Raji (cell line): ENCODE measurements around the gene AQP2.

ENCODE experiments used
- POLR2A ChIP-seq: IDR thresholded peaks from 2 replicates; pipeline ENCODE4 v1.6.1; 2011; ENCODE audit warnings: low read depth, low read length, control low read depth; ENCODE audit not compliant: insufficient read depth

Gene AQP2

DNA sequence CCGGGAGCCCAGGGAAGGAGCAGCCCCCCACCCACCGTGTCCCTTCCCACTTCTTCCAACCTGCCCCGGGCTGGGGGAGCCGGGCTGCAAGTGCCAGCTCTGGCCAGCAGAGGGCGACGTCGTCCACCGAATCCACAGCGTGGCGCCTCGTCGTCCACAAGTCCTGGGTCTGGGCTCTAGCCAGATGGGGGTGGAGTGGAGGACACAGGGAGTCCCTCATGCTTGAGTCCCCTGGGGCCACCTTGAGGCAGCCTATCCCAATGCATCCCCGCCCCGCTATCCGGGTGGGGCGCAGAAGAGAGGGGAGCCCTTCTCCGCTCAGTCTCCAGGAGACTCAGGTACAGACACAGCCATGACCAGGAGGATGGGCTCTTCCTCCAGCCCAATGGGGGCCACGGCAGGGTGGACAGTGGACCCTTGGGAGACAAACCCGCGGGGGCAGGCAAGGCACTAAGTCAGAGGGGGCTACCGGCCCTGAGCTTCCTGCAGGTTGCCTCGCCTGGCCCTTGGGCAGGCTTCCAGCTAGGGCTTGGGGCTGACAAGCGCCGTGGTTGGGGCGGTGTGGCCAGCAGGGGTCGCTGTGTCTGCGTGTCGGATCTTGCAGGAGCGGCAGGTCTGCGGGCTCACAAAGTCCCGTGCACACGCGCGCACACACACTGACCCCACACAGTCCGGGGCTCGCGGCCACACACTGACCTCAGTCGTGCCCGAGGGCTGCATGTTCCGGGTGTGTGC, 16.7 kb downstream of the AQP2 start:
- TF ChIP-seq POLR2A = no peak

DNA sequence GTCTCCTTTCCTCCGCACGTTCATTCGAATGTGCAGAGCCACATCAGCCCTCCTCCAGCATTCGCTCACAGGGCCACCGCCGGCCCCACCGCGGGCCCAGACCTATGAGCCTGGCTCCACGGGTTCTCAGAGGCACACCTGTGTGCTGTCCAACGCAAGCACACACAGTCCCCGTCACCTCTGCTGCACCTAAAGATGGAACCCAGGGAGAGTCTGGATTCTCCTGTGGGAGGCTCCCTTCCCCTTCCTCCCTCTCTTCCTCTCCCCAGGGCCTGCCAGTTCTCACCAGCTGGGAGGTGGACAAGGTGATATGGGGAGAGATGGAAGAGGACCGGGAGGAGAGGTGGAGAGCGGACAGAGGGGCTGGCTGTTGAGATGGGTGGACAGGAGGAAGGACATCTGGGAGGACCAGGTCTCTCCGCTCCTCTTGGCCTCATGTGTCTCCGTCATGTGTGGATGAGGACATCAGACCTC, 17.3 kb downstream of the AQP2 start:
- no peak for TF ChIP-seq POLR2A

DNA sequence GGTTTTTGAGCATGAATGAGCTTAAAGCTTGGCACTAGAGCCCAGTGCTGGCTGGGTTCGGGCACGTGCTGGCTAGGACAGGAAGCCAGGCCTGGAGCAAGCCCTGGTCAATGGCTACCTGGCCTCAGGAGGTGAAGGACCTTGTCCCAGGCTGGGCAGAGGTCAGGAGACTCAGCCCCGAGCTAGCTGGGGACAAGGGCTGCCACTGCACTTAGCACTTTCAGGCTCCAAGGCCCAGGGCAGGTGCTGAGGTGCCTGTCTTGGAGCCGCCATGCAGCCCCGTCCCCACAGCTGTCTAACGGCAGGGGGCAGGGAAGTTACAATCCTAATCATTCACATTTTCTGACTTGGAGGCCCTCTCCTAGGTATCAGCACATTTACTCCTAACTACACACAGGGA, 17.9 kb downstream of the AQP2 start:
- TF ChIP-seq POLR2A = no peak

DNA sequence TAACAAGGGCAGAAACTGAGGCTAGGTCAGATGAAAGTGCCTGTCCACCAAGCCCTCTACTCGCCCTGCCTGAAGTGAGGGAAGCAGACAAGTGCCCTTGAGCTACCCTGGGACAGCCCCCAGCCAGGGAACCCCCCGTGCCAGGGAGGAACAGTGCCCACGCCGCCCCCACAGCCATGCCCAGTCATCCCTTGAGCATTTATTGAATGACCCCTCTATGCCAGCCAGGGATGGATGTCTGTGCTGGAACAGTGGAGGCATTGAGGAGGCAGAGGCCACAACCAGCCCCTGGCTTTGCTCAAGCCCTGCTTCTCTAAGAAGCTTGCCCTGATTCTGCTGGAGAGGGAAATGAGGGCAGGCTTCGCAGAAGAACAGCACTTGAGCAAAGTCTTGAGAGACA, 18.5 kb downstream of the AQP2 start:
- TF ChIP-seq POLR2A = no peak

DNA sequence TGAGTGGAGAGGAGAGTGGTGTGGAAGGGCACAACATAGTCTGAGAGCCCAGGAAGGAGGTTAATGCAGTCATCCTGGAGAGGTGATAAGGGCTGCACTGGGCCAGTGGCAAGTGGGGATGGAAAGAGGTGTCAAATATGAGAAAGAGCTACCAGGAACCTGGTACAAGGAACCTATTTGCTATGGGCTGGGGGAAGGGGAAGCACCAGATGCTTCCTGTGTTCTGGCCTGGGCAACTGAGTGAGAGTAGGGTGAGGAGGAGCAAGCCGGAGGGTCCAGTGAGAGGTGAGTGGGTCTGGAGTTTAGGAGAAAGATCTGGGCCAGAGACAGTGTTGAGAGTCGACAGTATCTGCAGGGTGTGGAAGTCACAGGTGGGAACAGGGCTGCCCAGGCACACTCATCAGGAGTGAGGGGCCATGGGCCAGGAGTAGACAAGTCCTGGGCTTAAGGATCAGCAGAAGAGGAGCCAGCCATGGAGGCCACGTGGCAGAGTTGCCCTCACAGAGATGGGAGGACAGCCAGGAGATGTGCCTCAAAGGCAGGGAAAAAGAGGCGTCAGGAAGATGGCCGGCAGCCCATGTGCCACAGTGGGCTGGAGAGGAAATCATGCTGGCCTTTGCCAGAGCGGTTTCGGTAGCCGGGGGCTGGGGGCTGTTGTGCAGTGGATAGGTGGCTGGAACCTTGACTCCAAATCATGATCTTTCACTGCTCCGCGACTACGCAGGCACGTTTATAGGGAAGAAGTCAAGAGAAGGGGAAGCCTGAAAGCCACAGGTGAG, 19.3 kb downstream of the AQP2 start:
- no peak for TF ChIP-seq POLR2A

DNA sequence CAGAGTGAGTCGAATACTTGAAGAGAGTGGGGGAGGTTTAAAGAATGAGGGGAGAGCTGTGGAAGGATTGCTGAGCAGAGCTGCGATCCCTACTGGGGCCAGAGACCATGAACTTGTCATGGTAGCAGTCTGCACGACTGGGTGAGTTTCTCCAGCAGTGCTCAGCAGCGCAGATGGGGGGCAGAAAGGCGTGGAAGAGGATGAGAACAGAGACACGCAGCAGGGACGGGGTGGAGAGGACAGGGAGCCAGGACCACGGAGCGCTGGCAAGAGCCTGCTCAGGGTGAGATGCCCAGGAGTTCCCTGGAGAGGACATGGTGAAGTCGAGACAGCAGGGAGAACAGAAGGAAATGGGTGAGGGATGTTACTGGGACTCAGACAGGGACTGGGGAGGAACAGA, 20.1 kb downstream of the AQP2 start:
- no peak for TF ChIP-seq POLR2A

DNA sequence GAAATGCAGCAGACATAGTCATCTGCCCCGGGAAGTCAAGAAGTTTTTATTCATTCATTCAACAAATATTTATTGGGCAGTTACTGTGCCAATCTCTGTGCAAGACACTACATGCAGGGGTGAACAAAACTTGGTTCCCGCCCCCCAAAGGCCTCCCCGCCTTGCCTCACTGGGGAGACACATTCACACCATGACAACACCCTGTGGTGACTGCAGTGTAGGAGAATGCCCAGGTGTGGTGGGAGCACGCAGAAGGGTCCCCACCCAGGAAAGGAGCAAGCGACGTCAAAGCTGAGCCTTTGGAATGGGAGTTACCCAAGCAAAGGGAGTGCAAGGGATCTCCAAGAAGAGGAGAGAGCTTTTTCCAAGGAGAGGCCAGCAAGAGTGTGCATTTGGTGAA, 20.6 kb downstream of the AQP2 start:
- no peak for TF ChIP-seq POLR2A

DNA sequence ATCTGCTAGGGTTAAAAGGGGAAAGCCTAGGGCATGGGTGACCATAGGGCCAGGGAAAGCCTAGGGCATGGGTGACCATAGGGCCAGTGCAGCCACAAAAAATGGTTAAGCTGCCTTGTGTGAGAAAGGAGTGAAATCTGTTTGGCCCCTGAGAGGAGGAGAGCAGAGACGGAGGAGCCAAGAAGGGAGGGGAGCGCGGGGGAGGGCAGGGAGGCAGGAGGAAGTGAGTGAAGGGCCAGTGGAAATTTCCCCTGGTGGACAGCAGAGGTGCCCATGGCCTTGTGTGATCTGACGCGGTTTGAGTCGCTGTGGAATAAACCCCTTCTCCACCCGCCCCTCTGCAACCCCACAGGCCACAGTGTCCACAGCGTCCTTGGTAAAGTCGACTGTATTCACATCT, 21.6 kb downstream of the AQP2 start:
- no peak for TF ChIP-seq POLR2A

DNA sequence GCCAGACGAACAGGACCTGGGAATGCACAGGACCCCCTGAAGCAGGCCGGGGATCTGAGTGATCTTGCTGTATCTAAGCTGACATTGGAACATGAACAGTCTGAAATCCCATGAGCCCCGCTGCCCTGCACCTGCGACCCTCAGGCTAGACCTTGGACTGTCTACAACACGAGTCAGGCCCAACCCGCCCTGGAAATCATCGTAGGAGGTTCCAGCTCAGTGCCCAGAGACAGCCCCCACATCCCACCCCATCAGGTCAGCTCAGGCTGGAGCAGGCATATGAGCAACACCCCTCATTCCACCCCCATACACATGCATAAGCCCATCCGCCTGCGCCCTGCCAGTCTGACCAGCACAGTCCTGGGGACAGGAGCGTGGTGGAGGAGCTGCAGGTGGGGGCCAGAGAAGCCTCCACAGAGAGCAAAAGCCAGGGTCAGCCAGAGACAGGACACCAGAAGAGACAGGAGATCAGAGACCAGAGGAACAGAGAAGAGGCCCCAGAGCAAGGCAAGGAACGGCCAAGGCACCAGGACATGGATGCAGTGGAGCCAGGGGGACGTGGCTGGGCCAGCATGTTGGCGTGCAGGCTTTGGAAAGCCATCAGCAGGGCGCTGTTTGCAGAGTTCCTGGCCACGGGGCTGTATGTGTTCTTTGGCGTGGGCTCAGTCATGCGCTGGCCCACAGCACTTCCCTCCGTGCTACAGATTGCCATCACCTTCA, 22.3 kb downstream of the AQP2 start, which contains the start of gene AQP6:
Gene AQP6, plus strand, starts transcription at position 307 of the 720 bp plus-strand sequence. Its CDS starts 227 bp downstream, at position 534.
- no peak for TF ChIP-seq POLR2A

DNA sequence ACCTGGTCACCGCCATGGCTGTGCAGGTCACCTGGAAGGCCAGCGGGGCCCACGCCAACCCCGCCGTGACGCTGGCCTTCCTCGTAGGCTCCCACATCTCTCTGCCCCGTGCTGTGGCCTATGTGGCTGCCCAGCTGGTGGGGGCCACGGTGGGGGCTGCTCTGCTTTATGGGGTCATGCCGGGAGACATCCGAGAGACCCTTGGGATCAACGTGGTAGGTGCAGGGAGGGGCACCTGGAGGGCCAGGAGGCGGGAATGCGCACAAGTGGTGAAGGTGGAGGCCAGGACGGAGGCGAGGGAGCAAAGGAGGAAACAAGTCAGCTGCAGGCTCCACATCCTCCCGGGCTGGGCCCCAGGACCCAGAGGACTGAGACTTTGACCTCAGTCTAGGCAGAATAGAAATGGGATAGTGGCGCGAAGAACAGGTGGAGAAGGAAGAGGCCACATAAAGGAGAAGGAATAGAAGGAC, 22.9 kb downstream of the AQP2 start:
- TF ChIP-seq POLR2A = no peak

DNA sequence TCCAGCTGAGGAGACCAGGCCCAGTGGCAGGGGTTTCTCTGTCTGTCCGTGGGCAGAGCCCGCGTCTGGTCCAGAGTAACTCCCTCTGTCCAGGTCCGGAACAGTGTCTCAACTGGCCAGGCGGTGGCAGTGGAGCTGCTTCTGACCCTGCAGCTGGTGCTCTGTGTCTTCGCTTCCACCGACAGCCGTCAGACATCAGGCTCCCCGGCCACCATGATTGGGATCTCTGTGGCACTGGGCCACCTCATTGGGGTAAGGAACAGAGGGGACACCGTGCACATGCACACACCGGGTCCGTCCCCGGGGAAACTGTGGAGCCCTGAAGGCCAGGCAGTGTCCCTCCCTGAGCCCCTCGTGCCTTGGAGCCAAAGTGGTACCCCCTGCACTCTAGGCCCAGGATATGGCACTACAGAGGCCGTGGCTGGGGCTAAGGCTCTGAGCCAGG, 23.7 kb downstream of the AQP2 start:
- no peak for TF ChIP-seq POLR2A

DNA sequence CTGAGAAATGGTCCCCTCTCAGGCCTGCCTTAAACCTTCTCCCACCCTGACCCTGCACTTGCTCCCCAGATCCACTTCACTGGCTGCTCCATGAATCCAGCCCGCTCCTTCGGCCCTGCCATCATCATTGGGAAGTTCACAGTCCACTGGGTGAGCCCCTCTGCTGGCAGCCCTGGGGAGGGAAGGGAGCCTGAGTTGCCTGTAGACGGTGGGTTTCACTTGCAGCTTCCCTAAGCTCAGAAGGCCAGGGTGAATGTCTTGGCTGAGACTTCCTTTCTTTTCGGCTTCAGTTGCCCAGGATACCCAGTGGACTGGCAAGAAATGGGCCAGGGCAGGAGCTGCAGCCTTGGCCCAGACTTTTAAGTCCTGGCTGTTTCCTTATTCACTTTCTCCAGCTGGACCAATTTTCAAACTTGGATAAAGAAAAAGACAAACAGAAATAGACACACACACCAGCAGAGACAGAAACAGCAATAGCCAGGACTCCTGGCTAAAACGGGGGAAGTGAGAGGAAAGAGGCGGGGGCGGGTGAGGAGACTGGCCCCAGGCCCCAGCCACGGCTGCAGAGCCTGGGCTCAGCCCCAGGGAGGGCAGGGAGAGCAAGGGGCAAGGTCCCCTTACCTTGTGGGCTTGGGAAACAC, 24.3 kb downstream of the AQP2 start:
- no peak for TF ChIP-seq POLR2A

DNA sequence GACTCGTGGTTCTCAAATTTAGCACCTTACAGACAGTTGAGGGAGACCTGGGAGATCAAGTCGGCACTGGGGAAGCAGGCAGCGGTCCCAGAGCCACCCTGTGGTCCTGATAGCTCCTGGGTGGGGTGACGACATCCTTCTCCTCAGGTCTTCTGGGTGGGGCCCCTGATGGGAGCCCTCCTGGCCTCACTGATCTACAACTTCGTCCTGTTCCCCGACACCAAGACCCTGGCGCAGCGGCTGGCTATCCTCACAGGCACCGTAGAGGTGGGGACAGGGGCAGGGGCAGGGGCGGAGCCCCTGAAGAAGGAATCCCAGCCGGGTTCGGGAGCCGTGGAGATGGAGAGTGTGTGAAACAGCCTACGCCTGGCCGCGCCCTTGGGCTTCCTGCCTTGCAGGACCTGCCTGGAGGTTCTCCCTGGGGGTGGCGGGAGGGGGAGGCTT, 24.8 kb downstream of the AQP2 start:
- no peak for TF ChIP-seq POLR2A

DNA sequence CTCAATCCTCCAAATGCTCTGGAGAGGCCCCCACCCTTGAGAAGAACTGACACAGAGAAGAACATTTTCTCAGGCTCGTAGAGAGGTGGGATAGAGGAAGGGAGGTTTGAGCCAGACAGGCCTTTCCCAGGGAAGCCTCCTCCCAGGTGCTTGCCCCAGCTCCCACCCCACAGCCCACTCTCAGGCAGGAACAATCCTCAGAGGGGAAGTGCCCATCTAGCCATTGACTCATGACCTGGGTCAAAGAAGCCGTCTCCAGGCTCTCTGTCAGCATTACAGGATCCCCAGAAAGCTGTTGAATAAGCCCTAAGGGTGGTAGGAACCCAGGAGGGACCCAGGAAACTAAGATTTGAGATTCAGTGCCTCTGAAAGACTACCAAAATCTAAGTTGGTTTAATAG, 26.0 kb downstream of the AQP2 start:
- TF ChIP-seq POLR2A = no peak

DNA sequence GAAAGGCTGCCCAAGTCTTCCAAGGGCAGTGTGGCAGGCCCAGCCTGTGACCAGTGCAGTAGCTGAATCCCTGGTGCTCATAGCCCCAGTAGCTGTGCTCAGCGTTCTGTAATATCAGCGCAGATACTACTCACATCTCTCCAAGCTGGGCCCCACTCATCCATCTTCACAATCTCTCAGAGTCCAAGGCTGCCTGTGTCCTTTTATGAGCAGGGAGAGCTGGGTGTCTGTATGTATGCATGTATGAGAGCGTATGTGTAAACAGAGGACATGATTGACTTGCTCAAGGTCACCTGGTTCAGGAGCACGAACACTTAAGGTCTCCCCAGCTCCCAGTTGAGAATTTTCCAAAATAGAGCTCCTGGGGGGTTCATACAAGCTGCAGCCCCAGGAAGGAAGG, 27.6 kb downstream of the AQP2 start:
- TF ChIP-seq POLR2A = no peak
